Left kidney (tissue), 2 donors: ENCODE data around the gene GALNS. TPM values are rescaled to one million over a fixed set of nuclear protein-coding genes. Genes with fewer than 3 reads are reported as not detected.
"Not testable (repeated sequence)": the region's sequence is repeated elsewhere in the genome, so short reads cannot be mapped to it uniquely, and the experiment has no call there.

Experiments used
- DNase-seq: peaks from one replicate; pipeline ENCODE4 v3.0.0-alpha.2; 2013
- polyA plus RNA-seq: library from polyadenylated mRNA; unstranded; fragments of 120-200 nt; gene quantifications from one replicate; pipeline ENCODE4 v1.2.1, GENCODE V29; 2013; ENCODE audit not compliant: insufficient read length

The GALNS gene
- polyA plus RNA-seq, 1 donor: 22.2 TPM

GRCh38 chr16:88889702-88890352, 33.1 kb upstream of the GALNS start:
- DNase-seq: not testable (repeated sequence)

- DNase-seq: no peak
Observed at GRCh38 chr16:88888461-88889387, 32.0 kb upstream of the GALNS start.

- no peak for DNase-seq
Observed at GRCh38 chr16:88888057-88888456, 31.3 kb upstream of the GALNS start.

GRCh38 chr16:88886845-88887521, 30.2 kb upstream of the GALNS start:
- DNase-seq: no peak

- no peak for DNase-seq
Observed at GRCh38 chr16:88886420-88886844, 29.7 kb upstream of the GALNS start.

- no peak for DNase-seq
Observed at GRCh38 chr16:88885693-88886280, 29.0 kb upstream of the GALNS start.

- DNase-seq: no peak
Observed at GRCh38 chr16:88884569-88885271, 28.0 kb upstream of the GALNS start.

- DNase-seq: no peak
Observed at GRCh38 chr16:88883946-88884345, 27.2 kb upstream of the GALNS start.

GRCh38 chr16:88883117-88883895, 26.6 kb upstream of the GALNS start:
- no peak for DNase-seq

- DNase-seq: no peak
Observed at GRCh38 chr16:88882358-88883030, 25.7 kb upstream of the GALNS start.

- DNase-seq: no peak
Observed at GRCh38 chr16:88881675-88882357, 25.1 kb upstream of the GALNS start.

GRCh38 chr16:88881007-88881615, 24.4 kb upstream of the GALNS start:
- DNase-seq: no peak

- DNase-seq: no peak
Observed at GRCh38 chr16:88880226-88881006, 23.7 kb upstream of the GALNS start.

- no peak for DNase-seq
Observed at GRCh38 chr16:88879788-88880055, 23.0 kb upstream of the GALNS start.

- no peak for DNase-seq
Observed at GRCh38 chr16:88878967-88879787, 22.4 kb upstream of the GALNS start.

- DNase-seq: no peak
Observed at GRCh38 chr16:88878356-88878755, 21.6 kb upstream of the GALNS start.

- no peak for DNase-seq
Observed at GRCh38 chr16:88877564-88878289, 21.0 kb upstream of the GALNS start.
